Measurements from ENCODE around the gene ATP2A1.
A peak's percentile ranks its signal among the peaks of the same experiment; 100 is the strongest.

The ATP2A1 gene

GRCh38 chr16:28878083-28878926 lies at the start of gene ATP2A1:
Gene ATP2A1 (plus strand): TSS chr16:28878488. CDS start chr16:28878672, 184 bp downstream.
- DNase-seq (ENCODE audit: low read depth, low spot score): no peak

DNA sequence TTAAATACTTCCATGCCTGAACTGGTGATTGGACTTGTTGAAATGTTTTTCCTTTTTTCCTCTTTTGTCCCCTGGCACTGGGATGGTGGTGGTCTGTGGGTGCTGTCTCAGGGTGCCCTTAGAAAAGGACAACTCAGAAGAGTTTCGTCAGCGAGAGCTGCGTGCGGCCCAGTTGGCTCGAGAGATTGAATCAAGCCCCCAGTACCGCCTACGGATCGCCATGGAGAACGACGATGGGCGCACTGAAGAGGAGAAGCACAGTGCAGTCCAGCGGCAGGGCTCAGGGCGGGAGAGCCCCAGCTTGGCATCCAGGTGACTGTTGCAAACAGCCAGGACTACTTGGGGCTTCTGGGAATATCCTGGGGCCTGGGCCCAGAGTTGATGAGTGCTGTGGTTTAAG lies 48.5 kb upstream of the ATP2A1 start:
- no peak for DNase-seq (ENCODE audit: low read depth, low spot score)

DNA sequence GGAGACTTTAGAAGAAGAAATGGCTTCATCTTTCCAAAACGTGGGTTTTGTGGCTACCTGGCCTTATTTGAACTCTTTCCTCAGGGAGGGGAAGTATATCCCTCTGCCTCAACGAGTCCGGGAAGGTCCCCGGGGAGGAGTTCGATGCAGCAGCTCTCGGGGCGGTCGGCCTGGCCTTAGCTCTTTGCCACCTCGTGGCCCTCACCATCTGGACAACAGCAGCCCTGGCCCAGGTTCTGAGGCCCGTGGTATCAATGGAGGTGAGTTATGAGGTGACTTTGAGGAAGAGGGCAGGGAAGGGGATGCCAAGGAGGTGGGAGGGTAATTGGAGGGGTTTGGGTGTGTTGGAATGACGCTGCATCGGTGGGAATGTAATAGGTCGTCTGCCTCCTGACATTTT lies 47.8 kb upstream of the ATP2A1 start:
- no peak for DNase-seq (ENCODE audit: low read depth, low spot score)

DNA sequence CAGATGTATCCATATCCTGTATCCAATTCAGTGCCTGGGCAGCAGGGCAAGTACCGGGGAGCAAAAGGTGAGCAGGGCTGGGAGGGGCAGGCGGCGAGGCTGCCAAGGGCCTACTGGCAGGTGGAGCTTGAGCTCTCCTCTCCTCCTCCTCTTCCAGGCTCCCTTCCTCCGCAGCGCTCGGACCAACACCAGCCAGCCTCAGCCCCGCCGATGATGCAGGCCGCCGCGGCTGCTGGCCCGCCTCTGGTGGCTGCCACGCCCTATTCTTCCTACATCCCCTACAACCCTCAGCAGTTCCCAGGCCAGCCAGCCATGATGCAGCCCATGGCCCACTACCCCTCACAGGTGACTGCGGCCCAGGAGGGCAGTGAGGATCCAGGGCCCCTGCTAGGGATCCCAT lies 43.9 kb upstream of the ATP2A1 start:
- DNase-seq (ENCODE audit: low read depth, low spot score): no peak

DNA sequence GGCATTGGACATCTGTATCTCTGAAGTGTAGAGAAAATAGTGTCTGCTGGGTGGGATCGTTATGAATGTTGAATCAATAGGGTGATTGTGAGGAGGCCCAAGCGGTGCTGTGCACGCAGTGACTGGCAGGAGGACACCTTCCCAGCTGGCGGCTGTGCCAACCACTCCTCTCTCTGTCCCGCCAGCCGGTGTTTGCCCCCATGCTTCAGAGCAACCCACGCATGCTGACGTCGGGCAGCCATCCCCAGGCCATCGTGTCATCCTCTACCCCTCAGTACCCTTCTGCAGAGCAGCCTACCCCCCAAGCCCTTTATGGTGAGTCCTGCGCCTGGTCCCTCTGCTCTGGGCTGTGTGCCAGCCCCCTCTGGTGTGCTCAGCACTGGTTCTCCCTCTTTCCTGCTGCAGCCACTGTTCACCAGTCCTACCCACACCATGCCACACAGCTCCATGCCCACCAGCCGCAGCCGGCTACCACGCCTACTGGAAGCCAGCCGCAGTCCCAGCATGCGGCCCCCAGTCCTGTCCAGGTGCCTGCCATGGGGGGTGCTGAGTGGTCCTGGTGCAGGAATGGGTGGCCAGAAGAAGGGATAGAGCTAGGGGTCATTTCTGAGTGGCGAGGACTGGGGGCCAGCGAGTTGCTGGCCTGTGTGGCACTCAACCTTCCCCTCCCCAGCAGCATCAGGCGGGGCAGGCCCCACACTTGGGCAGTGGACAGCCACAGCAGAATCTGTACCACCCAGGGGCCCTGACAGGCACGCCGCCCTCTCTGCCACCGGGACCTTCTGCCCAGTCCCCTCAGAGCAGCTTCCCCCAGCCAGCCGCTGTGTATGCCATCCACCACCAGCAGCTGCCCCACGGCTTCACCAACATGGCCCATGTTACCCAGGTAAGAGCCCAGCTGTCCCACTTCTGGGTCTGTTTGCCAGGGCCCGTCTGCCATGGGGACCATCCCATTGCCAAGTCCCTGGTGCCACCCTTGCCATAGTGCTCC lies 43.1 kb upstream of the ATP2A1 start:
- DNase-seq (ENCODE audit: low read depth, low spot score): no peak

DNA sequence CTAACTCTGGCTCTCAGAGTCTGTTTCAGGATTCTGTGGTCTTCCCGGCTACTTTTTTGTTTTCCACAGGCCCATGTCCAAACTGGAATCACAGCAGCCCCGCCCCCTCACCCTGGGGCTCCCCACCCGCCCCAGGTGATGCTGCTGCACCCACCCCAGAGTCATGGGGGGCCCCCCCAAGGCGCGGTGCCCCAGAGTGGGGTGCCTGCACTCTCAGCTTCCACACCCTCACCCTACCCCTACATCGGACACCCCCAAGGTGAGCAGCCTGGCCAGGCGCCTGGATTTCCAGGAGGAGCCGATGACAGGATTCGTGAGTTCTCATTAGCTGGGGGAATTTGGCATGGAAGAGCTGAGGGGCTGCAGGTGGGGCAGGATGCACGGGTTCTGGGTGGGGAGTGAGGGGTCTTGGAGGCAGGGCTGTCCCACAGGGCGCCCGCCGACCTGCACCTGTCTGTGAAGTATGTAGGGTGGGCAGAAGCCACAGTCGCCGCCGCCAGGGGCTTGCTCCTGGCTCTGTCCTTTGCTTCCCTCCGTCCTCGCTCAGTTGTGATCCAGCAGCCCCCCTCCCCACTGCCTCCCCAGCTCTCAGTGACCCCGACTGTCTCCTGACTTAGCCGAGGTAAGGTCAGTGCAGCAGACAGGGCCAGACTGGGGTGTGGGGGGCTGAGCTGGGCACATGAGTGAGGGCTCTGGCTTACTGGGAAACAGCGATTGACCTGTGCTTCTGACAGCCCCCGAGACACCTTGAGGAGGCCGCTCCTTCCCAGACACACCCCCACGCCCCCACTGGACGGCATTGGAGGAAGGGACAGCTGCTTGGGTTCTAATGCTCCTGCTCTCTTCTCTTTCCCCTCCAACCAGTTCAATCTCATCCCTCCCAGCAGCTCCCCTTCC lies 42.2 kb upstream of the ATP2A1 start:
- no peak for DNase-seq (ENCODE audit: low read depth, low spot score)

DNA sequence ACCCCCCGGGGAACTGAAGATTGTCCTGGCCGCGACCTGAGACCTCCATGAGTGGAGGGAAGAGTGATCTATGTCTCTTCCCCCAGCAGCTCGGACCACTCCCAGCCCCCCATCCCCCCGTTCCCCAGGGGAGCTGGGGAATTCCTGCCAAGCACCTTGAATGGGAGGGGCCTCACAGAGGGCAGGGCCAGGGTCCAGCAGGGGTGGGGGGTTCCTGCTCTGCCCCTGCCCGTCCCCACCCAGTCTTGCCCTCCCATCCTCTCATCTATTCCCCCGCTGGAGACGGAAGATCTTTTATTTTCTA lies 41.6 kb upstream of the ATP2A1 start:
- DNase-seq (ENCODE audit: low read depth, low spot score): no peak

DNA sequence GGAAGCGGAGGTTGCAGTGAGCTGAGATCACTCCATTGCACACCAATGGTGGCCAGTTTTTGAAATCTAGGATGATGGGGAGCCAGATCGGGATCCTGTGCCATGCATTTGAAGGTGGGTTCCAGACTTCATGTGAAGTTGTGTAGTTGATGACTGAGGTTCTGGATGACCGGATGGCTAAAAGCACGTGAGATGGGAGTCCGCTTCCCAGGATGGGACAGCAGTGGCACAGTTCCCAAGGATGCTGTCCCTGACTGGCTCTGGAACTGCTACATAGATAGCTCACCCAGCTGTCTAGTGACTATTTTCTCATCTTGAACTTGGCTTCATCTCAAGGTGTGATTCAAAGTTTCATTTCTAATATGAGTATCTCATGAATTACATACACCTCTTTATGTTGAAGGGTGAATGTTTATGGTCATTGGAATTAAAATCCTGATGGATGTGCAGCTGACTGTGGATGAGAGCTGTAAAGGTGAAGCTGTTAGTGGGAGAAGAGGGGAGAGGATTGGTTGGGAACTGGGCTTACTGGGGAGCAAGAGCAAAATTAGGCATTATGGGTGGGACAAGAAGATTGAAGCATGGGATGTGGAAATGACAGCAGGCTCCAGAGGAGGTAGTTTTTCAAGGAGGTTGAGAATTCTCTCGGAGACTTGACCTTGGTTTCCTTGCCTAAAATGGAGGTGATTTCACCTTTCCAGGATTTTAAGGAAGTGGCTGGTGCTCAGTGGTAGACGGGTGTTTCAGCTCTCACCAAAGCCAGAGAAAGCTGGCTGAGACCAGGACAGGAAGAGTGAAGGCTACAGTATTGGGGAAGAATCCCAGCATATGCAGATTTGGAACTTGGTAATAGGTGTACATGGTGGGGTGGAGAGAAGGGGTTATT lies 40.4 kb upstream of the ATP2A1 start:
- DNase-seq (ENCODE audit: low read depth, low spot score): no peak

GRCh38 chr16:28838558-28838918 lies 39.8 kb upstream of the ATP2A1 start:
- DNase-seq (ENCODE audit: low read depth, low spot score): no peak

DNA sequence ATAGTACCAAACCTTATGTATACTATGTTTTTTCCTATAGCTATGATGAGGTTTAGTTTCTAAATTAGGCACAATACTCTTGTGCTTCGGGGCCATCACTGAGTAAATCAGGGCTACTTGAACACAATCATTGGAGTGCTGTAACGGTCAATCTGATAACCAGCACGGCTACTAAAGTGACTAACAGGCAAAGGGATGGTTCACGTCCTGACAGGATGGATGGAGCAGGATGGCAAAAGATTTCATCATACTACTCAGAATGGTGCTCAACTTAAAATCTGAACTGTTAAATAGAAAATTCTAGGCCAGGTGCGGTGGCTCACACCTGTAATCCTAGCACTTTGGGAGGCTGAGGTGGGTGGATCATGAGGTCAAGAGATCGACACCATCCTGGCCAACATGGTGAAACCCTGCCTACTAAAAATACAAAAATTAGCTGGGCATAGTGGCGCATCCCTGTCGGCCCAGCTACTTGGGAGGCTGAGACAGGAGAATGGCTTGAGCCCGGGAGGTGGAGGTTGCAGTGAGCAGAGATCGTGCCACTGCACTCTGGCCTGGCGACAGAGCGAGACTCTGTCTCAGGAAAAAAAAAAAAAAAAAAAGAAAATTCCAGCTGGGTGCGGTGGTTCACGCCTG lies 39.2 kb upstream of the ATP2A1 start:
- no peak for DNase-seq (ENCODE audit: low read depth, low spot score)

GRCh38 chr16:28839899-28840298 lies 38.4 kb upstream of the ATP2A1 start:
- no peak for DNase-seq (ENCODE audit: low read depth, low spot score)

DNA sequence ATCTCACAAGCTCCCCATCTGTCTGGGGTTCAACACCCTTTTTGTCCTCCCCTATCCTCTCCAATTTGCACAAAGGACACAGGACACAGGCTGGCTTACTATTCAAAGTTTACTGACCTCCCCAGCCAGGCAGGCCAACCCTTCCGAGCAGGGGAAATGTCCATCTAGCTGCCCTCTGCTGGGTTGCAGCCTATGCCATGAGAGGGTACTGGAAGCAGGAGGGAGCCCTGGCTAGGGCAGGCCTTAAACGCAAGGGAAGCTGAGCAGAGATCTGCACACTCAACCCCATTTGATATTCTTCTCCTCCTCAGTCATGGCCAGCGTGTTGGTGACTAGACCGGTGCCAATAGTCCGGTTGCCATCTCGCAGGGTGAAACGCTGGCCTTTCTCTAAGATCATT lies 35.6 kb upstream of the ATP2A1 start:
- no peak for DNase-seq (ENCODE audit: low read depth, low spot score)

DNA sequence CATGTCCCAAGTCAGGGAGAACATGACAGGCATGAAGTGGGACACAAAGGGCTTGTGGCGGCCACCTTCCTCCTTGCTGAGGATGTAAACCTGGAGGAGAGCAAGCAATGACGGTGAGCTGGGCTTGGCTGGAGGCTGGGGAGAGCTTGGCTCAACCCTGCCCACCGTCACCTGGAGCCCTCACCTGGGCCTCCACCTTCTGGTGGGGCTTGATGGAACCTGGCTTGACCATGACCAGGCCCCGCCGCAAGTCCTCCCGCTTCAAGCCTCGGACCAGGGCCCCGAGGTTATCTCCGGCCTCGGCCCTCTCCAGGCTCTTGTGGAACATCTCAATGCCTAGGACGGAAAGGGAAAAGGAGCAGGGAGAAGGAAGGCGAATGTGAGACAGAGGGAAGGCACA lies 34.5 kb upstream of the ATP2A1 start:
- DNase-seq (ENCODE audit: low read depth, low spot score): no peak

- DNase-seq (ENCODE audit: low read depth, low spot score): no peak
These were observed 33.9 kb upstream of the ATP2A1 start for GRCh38 chr16:28844226-28844885.

DNA sequence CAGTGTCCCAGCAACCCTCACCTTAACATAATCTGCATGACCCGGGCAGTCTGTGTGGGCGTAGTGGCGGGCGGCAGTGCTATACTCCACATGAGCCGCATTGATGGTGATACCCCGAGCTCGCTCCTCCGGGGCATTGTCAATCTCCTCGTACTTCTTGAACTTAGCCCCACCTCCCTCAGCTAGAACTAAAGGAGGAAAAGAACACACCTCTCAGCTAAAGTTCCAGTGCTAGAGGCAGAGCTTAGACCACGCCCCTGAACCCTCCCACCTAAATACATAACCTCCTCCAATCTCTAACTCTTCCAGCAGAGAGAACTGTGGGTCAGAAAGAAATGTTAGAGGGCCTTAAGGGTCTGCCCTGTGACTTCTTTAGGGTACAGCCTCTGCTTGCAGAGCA lies 33.0 kb upstream of the ATP2A1 start:
- DNase-seq (ENCODE audit: low read depth, low spot score): no peak

DNA sequence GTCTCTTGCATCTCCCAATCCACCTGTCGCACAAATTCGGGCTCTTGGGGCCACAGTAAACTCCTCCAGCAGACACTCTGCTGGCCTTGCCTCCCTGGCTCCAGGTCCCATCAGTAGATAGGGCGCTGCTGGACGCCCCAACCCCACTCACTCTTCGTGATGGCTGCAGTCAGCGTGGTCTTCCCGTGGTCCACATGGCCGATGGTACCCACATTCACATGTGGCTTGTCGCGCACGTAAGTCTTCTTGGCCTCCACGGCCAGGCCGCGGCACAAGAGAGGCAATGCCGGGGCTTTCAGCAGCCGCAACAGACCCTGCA lies 32.6 kb upstream of the ATP2A1 start:
- DNase-seq (ENCODE audit: low read depth, low spot score): no peak

GRCh38 chr16:28846080-28846932 lies 32.0 kb upstream of the ATP2A1 start, which contains the start of gene TUFM:
Gene TUFM (minus strand): TSS chr16:28846348. CDS start chr16:28846269, 79 bp downstream.
- peak; percentile 97 for DNase-seq (ENCODE audit: low read depth, low spot score)

GRCh38 chr16:28846933-28847273 lies 31.4 kb upstream of the ATP2A1 start:
- no peak for DNase-seq (ENCODE audit: low read depth, low spot score)

- DNase-seq (ENCODE audit: low read depth, low spot score): no peak
These were observed 19.9 kb upstream of the ATP2A1 start for GRCh38 chr16:28858421-28858820.

All from activated CD4-positive, CD25-positive, alpha-beta regulatory T cell treated with anti-CD3 and anti-CD28 coated beads, Interleukin-2, amount 50 U/mL, for 16 hours (primary cell).